Ascending aorta (tissue), 2 donors: ENCODE data around the gene PTPRR. TPM values are rescaled to one million over a fixed set of nuclear protein-coding genes. Genes with fewer than 3 reads are reported as not detected.
A peak's percentile ranks its signal among the peaks of the same experiment; 100 is the strongest.

Experiments
- DNase-seq, 2 donors: peaks; one replicate each; pipeline ENCODE4 v3.0.0-alpha.2; 2019; ENCODE audit warnings: low spot score in 2 of 2
- H3K27ac ChIP-seq, 2 donors: fragments of 200-600 bp; sonication (generic); one replicate each; pipeline ENCODE4 v1.5.1; 2016 to 2017; ENCODE audit warnings: mild to moderate bottlenecking in 1 of 2
- H3K27me3 ChIP-seq: fragments of 200-600 bp; sonication (generic); one replicate; pipeline ENCODE4 v1.5.1; 2017
- H3K36me3 ChIP-seq, 2 donors: fragments of 200-600 bp; sonication (generic); one replicate each; pipeline ENCODE4 v1.5.1; 2016
- H3K4me1 ChIP-seq, 2 donors: fragments of 200-600 bp; sonication (generic); one replicate each; pipeline ENCODE4 v1.5.1; 2016 to 2017; ENCODE audit warnings: mild to moderate bottlenecking in 1 of 2
- H3K4me3 ChIP-seq, 2 donors: fragments of 200-600 bp; sonication (generic); one replicate each; pipeline ENCODE4 v1.5.1; 2016 to 2017; ENCODE audit warnings: mild to moderate bottlenecking in 1 of 2
- H3K9me3 ChIP-seq, 2 donors: fragments of 200-600 bp; sonication (generic); one replicate each; pipeline ENCODE4 v1.5.1; 2016
- CTCF ChIP-seq, 3 experiments: fragments of 200-600 bp in 2 of 3; fragments of 450-650 bp in 1 of 3; sonication (generic) in 2 of 3; IDR thresholded peaks; one replicate each; pipeline ENCODE4 v1.5.1; 2016 to 2019; ENCODE audit warnings: antibody characterized with exemption in 3 of 3, mild to moderate bottlenecking in 1 of 3, moderate library complexity in 1 of 3
- intact Hi-C: fragments of 100-400 bp; cut with DNase I; formaldehyde crosslinking; loops from one replicate; pipeline ENCODE4 v1.15.1; 2023
- total RNA-seq: library from RNA; depleted of rRNA; stranded (reverse); fragments of >200 nt; gene quantifications from one replicate; pipeline ENCODE4 v1.1.0, GENCODE V29; 2016

The PTPRR gene
- total RNA-seq, 1 donor from 2014 or later: not detected

GRCh38 chr12:70875628-70876027 lies 44.9 kb downstream of the PTPRR start:
- intact Hi-C loops: no loop called here
- DNase-seq: no peak
- H3K4me1 ChIP-seq: no peaks in the 10 kb centered on the region
- no peak for TF ChIP-seq CTCF (IDR thresholded peaks at IDR 0.05)
- H3K36me3 ChIP-seq: no peaks in the 10 kb centered on the region
- no peaks in the 10 kb centered on the region for H3K9me3 ChIP-seq
- H3K4me3 ChIP-seq: no peak overlapping the region
- H3K27me3 ChIP-seq: no peaks in the 10 kb centered on the region
- H3K27ac ChIP-seq: no peak overlapping the region

- Histone ChIP-seq H3K4me1 (peaks cover 0 to 8% of the 10 kb centered on the region in 2 donors), H3K36me3 (no peaks in the 10 kb centered on the region), H3K4me3 (no peak overlapping the region), H3K27ac (peak overlapping the region in 1 of 2 donors; percentile 38), H3K9me3 (no peaks in the 10 kb centered on the region), H3K27me3 (no peaks in the 10 kb centered on the region)
- no peak for TF ChIP-seq CTCF (IDR thresholded peaks at IDR 0.05)
- intact Hi-C loops: loop anchor here (5.0 kb wide), 2 partner anchors 103 to 157 kb away; no protein-coding TSS in a partner anchor
- no peak for DNase-seq
Observed at GRCh38 chr12:70854881-70855568, 65.5 kb downstream of the PTPRR start.

DNA sequence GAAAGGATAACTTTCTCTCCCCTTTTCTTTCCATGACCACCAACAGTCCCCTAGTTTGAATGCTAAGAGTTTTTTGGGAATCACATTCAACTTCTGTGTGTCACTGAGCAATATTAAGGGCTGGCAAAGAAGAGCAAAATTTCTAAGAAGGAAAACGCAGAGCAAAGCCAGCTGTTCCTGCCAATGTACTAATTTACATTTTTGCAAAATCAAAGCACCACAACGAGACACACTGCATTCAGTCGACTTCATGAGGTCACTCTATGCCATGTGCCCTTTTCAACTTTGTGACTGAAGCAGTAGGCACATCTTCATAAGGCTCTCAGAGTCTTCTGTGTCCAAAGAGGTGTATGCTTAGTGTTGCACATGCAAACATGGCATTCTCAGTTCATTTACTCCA lies 66.4 kb downstream of the PTPRR start:
- DNase-seq: no peak
- H3K4me3 ChIP-seq: no peak overlapping the region
- H3K9me3 ChIP-seq: no peaks in the 10 kb centered on the region
- no peak for TF ChIP-seq CTCF (IDR thresholded peaks at IDR 0.05)
- peaks cover 0 to 8% of the 10 kb centered on the region in 2 donors for H3K4me1 ChIP-seq
- no peaks in the 10 kb centered on the region for H3K27me3 ChIP-seq
- intact Hi-C loops: loop anchor here (5.0 kb wide), 2 partner anchors 102 to 158 kb away; no protein-coding TSS in a partner anchor
- H3K36me3 ChIP-seq: no peaks in the 10 kb centered on the region
- H3K27ac ChIP-seq: no peak overlapping the region

DNA sequence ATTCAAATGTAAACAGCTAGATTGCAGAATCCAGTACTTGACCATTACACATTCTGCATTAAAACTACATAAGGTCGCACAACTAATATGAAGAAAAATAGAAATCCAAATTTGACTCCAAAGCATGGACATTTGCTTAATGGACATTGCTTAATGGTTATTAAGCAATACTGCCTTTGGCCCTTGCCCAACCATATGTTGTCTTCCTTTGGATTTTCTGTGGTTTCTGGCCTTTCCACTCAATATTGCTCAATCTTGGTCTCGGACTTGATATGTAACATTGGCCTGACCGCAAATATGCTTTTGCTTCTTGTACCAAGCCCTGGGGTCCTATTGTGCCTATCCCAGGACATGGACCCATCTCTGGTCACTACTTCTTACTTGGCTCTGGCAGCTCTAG lies 67.2 kb downstream of the PTPRR start:
- intact Hi-C loops: loop anchor here (5.0 kb wide), 2 partner anchors 101 to 159 kb away; no protein-coding TSS in a partner anchor
- peaks cover 0 to 8% of the 10 kb centered on the region in 2 donors for H3K4me1 ChIP-seq
- no peaks in the 10 kb centered on the region for H3K27me3 ChIP-seq
- DNase-seq: no peak
- H3K4me3 ChIP-seq: no peak overlapping the region
- H3K36me3 ChIP-seq: no peaks in the 10 kb centered on the region
- H3K27ac ChIP-seq: no peak overlapping the region
- TF ChIP-seq CTCF (IDR thresholded peaks at IDR 0.05): no peak
- H3K9me3 ChIP-seq: no peaks in the 10 kb centered on the region

DNA sequence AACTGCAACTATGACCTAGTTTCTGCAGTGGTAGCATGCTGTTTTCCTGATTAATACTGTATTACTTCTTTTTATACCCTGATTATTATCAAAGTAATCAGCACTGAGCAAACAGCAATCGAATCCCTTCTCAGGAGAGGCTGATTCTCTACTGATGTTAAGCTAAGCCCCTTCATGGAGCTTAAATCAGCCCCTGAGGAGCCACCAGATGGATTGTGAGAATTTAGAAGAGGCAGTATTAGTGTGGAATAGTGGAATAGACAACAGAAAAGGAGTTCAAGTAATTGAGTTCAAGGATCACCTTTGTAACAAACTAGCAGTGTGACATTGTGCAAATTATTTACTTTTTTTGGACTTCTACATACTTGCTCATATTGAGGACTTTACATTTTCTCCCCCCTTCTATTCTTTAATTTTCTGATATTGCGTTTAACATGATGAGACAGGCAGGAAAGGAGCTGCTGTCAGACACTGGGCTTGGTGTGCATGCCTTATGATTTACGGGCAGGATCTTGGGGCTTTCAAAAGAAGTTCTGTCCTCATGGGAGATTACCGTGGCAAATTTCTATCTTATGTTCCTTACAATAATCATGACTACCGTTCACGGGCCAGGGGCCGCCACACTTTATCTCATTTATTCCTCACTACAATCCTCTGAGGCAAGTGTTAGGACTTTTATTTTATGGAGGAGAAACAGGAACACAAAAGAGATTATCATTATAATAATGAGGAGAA lies 68.0 kb downstream of the PTPRR start:
- Histone ChIP-seq H3K36me3 (no peaks in the 10 kb centered on the region), H3K9me3 (no peaks in the 10 kb centered on the region), H3K4me3 (no peak overlapping the region), H3K4me1 (peaks cover 0 to 8% of the 10 kb centered on the region in 2 donors), H3K27me3 (no peaks in the 10 kb centered on the region), H3K27ac (no peak overlapping the region)
- DNase-seq: no peak
- intact Hi-C loops: loop anchor here (5.0 kb wide), 2 partner anchors 100 to 160 kb away; no protein-coding TSS in a partner anchor
- TF ChIP-seq CTCF (IDR thresholded peaks at IDR 0.05): no peak
